22Rv1 (cell line): ENCODE data around the gene MTARC1.

Experiments
- CTCF ChIP-seq: fragments of 450-650 bp; IDR thresholded peaks from 2 replicates; pipeline ENCODE4 v1.5.1; 2017; ENCODE audit warnings: mild to moderate bottlenecking
- ZFX ChIP-seq: fragments of 450-650 bp; IDR thresholded peaks from 2 replicates; pipeline ENCODE4 v1.6.1; 2017; ENCODE audit warnings: antibody characterized with exemption, borderline replicate concordance

GRCh38 chr1:220808345-220809186, 21.9 kb downstream of the MTARC1 start:
- TF ChIP-seq CTCF: no peak
- TF ChIP-seq ZFX: no peak
